ENCODE results near the gene SELPLG.
"Not testable (repeated sequence)": the region's sequence is repeated elsewhere in the genome, so short reads cannot be mapped to it uniquely, and the experiment has no call there.

Gene SELPLG

DNA sequence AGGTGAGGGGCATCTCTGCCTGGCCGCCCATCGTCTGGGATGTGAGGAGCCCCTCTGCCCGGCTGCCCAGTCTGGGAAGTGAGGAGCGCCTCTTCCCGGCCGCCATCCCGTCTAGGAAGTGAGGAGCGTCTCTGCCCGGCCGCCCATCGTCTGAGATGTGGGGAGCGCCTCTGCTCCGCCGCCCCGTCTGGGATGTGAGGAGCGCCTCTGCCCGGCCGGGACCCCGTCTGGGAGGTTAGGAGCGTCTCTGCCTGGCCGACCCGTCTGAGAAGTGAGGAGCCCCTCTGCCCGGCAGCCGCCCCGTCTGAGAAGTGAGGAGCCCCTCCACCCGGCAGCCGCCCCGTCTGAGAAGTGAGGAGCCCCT lies 22.1 kb upstream of the SELPLG start:
- not testable (repeated sequence) for DNase-seq

DNA sequence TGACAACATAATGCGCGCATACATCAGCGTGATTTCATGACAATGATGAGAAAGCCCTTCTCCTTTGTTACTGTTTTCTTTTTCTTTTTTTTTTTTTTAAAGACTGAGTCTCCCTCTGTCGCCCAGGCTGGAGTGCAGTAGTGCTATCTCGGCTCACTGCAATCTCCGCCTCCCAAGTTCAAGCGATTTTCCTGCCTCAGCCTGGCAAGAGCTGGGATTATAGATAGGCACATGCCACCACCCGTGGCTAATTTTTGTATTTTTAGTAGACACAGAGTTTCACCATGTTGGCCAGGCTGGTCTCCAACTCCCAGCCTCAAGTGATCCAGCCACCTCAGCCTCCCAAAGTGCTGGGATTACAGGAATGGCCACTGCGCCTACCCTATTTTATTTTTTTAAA lies 20.9 kb upstream of the SELPLG start:
- DNase-seq: not testable (repeated sequence)

DNA sequence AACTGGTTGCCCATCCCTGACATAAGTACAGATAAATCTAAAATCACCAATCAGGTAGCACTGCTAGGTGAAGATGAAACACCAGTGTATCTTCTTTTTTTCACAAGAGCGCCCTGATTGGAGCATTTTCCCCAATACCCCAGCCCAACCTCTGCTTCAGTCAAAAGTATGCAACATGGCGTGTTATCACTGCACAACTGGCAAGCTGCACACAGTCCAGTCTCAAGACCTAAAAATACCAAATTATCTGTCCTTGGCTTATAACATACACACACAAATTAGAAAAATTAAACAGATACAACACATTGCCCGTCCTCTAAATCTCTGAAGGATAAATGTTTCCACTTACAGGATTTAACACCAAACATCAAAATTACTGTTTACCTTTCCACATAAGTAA lies 20.2 kb upstream of the SELPLG start:
- DNase-seq: no peak

DNA sequence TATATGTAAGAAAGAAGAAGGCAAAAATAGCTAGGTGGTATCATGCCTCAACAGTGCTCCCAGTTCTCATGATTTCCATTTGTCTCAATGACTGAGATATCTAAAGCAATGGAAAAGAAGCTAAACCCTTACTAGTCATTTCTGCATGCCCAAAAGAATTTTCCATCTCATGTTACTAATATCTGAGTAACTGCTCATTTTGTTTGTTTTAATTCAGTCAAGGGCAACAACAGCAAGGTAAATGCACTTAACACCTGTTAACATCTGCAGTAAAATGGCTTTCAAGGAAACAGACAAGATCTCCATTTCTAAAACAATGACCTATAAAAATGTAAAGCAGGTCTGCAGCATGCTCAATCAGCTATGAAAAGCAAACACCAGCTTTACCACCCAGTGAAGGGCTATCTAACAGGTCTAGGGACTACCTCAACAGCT lies 19.4 kb upstream of the SELPLG start:
- no peak for DNase-seq

DNA sequence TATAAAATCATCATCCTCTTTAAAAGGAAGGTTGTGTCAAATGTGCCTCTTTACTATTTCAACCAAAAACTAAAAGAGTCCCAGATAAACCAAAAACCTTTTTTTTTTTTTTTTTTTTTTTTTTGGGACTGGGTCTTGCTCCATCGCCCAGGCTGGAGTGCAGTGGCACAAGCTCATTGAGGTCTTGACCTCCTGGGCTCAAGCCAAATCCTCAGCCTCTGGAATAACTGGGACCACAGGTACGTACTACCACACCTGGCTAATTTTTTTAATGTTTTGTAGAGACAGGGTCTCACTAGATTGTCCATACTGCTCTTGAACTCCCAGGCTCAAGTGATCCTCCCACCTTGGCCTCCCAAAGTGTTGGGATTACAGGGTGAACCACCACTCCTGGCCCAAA lies 16.4 kb upstream of the SELPLG start:
- DNase-seq: no peak

DNA sequence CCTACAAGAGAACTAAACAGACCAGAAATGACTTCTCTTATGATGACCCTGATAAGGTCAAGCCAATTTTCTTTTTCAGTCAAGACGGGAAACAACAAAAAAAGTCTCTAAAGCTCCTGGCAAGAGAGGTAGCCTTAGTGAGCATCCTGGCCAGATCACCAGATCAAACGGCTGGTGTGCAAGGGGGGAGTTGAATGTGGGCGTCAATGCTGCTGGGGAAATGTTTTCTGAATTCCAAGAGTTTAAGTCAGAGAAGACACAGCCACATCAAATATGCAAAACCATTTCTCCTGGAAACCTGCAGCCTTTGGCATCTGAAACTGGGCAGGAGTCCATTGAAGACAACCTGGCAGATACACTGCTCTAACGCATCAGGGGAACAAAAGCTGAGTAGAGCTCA lies 16.0 kb upstream of the SELPLG start:
- DNase-seq: no peak

DNA sequence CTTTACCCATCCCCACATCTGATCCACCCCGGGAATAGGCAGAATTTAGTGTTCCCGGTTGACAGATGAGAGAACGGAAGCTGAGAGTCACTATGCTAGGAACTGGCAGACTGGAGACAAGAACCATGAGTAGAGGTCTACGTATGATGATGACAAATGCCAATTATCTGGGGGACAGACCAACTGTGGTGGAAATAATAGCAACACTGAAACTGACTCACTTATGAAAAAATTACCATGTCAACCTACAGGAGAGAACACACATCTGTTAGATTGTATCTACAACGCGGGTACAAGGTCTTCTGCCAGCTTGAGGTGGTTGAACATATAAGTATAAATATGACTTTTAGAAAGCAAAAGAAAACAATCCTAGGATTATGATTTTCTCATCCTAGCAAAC lies 15.4 kb upstream of the SELPLG start:
- DNase-seq: no peak

DNA sequence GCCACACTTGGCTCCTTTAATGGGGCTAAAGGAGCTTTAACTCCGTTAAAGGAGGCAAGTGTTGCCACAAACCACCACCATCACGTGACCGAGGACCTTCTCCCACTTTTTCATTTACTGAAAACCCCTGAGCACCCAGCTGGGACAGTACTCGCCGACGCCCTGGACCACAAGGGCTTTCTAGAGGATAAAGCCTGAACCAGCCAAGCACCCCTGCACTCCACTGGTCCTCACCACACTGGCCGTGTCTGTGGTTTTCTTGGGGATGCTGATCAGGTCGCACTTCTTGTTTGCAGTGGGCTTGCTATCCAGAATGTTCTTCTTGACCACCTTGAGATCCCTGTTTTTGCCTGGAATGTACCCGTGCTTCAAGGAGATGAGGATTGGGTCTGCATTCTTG lies 14.7 kb upstream of the SELPLG start:
- no peak for DNase-seq

DNA sequence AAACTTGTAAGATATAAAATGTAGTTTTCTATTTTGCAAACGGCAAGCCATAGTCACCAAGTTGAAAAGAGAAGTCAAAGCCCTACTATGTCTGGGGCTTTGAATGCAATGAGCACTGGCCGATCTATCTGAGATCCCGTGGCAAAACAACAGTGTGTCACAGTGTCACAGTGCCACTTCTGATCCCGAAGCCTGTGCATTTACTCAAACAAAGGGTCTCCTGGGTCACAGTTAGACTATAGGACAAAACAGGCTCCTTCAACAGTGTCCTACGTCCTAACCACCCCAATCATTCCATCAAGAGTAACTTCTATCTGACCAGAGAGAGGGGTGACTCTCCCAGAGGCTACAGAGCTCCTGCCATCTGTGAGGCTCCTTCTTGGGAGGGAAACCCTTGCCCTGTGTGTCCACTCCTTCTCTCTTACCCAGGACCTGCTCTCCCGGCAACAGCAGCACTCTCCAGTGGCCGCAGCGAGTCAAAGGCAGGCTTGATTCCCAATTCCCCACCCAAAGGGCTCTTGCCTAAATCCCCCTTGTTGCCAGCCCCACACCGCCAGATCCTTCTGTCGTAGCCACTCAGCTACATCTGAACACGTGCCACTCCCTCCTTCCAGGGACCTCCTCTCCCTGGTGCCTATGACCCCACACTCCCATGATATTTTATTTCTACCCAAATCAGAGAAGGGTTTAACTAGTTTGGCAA lies 14.0 kb upstream of the SELPLG start:
- DNase-seq: no peak

DNA sequence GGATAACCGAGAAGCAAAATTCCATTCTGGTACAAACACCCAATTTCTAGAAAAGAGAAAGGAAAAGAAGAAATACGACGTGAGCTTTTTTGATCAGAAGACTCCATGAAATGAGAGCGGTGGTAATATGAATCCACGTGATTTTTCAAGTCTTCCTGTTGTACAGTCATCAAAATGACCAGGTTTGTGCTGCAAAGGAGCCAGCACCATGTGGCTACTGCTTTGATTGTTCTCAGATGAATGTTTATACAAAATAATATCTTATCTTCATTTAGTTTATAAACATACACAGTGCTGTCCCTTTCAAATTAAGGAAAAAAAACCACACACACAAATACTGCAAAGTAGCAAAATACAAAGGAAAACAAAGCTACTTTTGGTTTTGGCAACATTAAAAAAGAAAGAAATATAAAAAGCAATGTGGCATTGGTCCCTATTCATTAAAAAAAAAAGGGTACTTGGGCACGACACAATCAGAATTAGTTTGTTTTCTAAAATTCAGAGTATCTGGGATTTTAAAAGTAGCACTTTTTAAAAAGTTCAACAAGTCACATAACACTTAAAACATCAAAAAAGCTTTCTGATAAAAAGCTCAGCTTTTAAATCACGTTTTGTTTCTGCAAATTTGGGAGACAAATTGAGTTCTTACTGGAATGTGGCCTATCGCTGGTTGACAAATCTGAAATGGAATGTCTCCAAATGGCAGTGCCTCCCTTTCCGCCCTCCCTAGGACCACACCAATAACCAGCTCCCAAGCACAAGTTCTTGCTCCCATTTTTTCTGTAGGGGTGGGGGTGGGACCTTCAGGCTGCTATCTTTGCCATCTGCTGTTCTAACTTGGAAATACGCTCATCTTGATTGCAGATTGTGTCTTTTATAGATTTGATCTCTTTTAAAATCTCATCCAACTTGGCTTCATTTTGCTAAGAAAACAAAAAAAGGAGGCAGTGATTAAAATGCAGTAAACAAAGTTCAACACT lies 13.2 kb upstream of the SELPLG start:
- no peak for DNase-seq

DNA sequence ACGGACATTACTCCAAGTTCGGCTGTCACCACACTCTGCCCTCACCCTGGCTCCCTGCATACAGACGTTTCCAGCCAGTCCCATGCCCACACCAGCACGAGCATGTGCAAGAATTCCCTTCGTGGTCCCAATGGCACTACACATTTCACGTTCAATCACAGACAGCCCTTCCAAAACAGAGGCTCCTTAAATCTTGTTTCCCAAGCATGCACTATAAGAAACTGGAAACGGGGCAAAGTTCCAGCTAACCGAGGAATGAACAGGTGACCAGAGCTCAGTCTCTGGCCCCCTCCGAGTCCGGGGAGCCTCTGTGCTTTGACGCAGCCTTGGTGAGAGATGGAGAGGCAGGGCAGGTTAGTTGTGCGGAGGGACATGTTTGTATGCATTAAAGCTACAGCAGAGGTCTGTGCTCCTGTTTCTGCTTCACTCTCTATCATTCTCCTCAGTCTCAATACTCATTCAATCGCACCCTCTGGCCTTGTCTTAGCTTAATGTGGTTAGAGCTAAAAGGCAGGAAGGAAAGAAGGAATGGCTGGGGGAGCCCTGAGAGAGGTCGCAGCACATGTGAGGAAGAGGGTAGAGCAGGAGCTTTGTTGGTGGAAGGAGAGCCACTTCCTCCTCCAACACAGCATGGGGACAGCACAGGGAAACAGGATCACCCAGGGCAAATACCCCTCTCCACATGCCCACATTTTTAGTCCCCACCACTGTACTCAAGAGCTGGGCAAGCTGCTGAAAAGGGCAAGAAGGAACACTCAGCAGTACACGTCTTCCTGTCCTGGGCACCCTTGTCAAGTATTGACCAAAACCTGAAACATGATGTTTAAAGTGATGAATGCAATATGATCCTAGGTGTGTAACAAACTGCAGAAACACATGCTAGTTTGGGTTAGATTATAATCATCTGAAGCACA lies 12.2 kb upstream of the SELPLG start:
- no peak for DNase-seq

DNA sequence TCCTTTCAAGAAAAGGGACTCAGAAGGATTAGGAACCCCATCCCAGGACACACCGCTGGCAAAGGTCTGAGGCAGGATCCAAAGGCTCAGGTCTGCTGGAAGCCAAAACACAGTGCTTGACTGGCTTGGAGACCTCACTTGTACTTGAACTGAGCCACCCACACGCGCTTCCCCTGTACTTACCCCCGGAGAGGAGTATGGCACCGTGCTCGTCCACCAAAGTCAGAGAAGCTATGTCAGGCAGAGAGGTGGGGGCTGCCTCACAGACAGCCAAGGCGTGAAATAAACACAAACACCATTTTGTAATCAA lies 11.1 kb upstream of the SELPLG start:
- DNase-seq: no peak

DNA sequence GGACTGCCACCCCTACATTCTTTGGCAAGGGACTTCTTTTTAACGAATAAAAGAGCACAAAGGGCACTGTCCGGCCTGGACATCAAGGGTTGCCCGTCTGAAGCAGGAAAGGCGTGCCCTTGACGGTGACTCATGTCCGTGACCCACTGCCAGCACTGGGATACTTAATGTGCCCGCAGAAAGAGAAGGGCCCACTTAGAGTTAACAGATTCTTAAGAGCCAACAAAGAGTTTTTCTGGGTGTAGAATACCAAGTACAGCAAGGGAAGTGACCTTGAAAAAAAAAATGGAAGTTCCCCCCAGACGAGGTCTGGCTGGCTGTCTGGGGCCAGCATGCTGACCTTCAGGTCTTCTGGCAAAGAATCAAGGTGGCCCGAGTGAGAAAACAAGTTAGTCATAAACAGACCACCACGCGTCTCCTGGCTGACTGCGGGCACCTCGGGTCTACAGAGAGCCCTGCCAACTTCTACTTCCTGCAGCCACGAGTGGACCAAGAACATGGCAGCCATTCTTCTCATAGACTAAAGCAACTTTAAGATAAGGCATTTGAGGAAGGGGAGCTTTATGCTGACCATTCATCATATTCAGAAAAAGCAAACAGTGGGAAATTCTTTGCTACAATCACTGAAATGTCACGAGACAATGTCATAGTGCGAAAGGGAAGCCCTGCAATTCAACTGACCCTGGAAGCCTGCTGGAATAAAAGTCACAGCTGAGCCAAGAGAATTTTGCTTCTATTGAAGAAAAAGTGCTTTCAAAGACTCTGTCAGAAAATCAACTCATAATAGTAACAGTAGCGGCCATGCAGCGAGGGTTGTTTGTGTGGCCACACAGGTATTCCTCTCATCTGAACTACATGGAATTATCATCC lies 10.5 kb upstream of the SELPLG start:
- DNase-seq: no peak

DNA sequence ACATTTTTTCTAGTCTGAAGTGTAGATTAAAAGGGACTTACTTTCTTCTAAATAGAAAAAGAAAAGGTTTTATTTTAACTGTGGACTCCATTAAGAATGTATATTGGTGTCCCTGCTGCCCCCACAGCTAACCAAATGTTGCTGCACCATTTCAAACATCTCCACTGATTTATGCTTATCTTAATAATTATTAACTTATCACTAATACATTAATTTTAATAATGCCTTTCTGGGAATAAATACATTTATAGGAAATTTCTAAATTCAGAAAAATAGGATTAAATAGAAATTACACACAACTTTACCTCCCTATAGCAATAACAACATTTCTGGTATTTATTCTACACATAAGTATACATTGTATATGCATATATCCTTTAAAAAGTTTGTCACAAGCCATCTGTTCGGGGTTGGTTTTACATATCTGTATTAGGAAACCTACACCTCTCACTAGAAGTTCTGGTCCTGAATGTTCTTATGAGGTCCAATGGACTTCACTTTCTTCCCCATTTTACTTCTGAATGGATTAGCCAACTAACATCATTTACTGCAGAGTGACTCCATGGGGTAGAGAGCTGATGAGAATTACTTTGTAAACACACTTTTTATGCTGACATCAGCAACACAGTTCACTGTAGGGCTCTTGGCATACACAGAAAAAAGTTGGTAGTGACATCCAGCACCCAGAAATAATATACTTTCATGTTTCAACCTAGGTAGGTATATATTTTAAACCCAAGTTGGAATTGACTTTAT lies 9.4 kb upstream of the SELPLG start:
- no peak for DNase-seq

DNA sequence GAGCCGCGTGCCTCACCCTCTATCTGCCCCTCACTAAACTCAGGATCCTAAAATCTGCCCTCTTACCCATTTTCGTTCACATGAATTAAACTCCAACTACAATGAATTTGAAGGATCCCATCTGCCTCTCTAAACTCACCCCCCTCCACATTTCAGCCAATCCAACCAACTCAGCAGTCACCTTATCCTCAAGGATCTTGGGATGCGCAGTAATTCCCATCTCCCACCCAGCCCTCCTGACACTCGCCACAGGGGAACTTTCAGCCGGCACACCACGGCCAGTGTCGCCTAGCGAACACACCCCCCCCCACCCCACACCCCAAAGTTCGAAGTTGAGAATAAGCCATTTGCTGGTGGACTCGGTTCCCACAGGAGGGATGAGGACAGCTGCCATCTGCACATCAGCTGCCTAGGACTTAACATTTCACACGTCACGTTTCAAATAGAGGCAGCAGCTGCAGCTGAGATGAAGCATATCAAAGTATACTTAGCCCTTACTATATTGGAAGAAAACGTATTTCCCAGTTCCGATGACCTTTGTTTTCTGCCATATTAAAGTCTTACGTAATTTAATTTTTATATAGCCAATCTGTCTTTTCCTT lies 8.7 kb upstream of the SELPLG start:
- DNase-seq: no peak

DNA sequence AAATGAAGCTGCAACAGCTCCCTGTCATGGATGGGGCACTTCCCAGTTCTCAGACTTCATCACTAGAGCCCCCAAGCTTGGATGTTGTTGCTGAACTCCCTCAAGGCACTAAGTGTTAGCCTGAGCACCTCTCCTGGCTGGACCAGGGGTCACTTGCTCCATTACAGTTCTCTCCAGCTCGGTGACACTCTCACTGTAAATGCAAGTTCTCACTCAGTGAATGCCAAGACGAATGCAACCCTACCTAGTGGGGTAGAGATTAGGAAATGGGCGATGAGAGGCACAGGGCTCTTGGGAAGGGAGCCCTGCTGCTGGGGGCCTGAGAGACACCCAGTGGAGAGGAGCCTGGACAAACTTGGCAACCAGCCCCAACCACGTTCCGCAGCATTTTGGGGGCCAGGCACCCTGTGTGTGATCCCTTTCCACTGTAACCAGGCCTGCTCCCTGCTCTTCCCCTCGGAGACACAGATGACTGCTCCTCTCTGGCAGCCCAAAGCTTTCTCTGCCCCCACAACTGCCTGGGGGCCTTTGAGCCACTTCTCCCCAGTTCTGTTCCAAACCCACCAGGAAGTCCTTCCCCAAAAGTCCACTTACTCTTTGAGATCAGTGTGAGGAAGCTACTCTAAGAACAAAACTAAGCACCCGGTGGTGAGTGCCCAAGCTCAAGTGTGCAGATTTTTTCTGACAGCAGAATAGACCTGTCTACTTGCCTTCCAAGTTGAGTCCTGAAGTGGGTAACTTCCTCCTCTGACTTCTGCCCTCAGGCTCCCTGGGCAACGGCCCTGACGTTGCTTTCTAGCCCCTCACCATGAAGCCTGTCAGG lies 8.0 kb upstream of the SELPLG start:
- no peak for DNase-seq

DNA sequence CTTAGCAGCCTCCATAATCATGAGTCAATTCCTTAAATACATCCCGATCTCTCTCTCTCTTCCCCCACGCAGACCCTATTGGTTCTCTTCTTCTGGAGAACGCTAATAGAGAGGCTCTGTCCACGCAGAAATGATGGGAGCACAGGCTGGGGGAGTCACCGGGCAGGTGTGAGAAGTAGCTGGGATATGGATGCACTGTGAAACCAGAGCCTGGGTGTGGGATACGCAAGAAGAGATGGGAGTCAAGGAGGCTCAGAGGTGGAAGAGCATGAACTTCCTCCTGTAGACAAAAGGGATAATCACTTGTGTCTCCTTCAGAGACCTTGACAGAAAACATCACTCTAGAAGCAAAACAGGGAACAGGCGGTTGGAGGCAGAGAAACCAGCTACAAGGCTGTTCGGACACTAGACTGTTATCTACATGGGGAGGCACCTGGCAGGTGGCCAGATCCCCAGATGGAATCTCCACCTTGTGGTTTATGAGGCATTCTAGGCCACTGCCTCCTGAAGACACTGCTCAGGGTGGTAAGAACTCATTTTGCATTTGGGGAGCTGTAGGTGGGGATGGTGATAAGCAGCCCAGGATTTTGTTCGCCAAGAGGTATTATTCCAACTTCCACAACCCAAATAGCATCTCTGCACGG lies 7.2 kb upstream of the SELPLG start:
- no peak for DNase-seq

DNA sequence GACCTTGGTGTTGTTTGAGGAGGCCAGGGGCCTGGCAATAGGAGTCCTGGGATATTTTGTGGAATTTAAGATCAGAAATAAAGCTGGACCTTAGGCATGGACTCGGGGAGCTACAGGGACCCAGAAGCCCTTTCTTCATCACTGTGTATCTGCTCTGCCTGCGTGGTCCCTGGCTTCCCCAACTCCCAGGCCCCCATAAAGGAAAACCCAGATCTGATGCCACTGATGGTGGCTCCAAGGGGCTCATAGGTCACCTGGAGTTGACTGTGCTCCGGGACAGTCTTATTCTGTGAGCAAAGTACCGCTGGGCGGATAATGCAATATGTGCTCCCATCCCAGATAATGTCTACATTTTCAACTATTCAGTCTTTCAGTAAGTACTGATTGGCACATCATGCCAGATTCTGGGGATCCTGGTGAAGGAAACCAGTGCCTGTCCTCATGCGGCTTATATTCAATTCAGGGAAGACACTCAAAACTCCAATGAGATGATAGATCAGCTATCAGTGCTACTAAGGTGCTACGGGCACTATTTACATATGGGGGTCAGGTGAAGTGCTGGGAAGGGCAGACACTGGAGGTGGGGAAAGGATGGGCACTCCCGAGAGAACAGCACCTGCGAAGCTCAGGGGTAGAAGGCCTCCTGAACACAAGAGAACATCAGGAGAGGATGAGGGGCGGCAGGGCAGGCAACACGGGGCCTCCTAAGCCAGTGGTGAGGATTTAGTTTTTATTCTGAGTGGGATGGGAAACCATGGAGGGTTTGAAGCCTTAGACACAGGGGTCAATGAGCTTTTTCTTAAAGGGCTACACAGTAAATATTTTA lies 5.5 kb upstream of the SELPLG start:
- no peak for DNase-seq

Measured in activated CD8-positive, alpha-beta memory T cell treated with anti-CD3 and anti-CD28 coated beads, Interleukin-2, amount 50 U/mL, for 48 hours (primary cell).